CD8-positive, alpha-beta memory T cell (primary cell): ENCODE results near the gene WDPCP. TPM values are rescaled to one million over a fixed set of nuclear protein-coding genes. Genes with fewer than 3 reads are reported as not detected.
A peak's percentile ranks its signal among the peaks of the same experiment; 100 is the strongest.
"Not testable (repeated sequence)": the region's sequence is repeated elsewhere in the genome, so short reads cannot be mapped to it uniquely, and the experiment has no call there.

Experiments
- CTCF ChIA-PET: fragments of 350-600 bp; sonication (Branson Sonifier 250); formaldehyde crosslinking; loops from one replicate; lab custom pipeline; 2021; ENCODE audit warnings: antibody characterized with exemption; lab: Charles Lee
- POLR2A ChIA-PET: fragments of 350-600 bp; sonication (Branson Sonifier 250); formaldehyde crosslinking; loops from one replicate; lab custom pipeline; 2021; ENCODE audit warnings: antibody characterized with exemption; lab: Charles Lee
- DNase-seq, 5 donors: peaks; one replicate each; pipeline versions ENCODE4 v3.0.0 to v3.0.0-alpha.2; 2020 to 2022; ENCODE audit warnings: mixed read lengths in 1 of 5
- H3K27ac ChIP-seq: one replicate; pipeline ENCODE4 v1.7.0; 2013; ENCODE audit warnings: low read depth, mild to moderate bottlenecking, low read length, moderate library complexity
- H3K27me3 ChIP-seq: 2 replicates; pipeline ENCODE4 v1.7.0; 2013; ENCODE audit warnings: low read length, mild to moderate bottlenecking; ENCODE audit not compliant: insufficient read depth, poor library complexity, severe bottlenecking
- H3K36me3 ChIP-seq: 2 replicates; pipeline ENCODE4 v1.7.0; 2013; ENCODE audit warnings: mild to moderate bottlenecking, low read length, moderate library complexity; ENCODE audit not compliant: insufficient read depth
- H3K4me1 ChIP-seq: 2 replicates; pipeline ENCODE4 v1.7.0; 2013; ENCODE audit warnings: mild to moderate bottlenecking, low read length, moderate library complexity; ENCODE audit not compliant: insufficient read depth
- H3K4me3 ChIP-seq: 2 replicates; pipeline ENCODE4 v1.7.0; 2013; ENCODE audit warnings: mild to moderate bottlenecking, low read length
- H3K9me3 ChIP-seq: 2 replicates; pipeline ENCODE4 v1.7.0; 2013; ENCODE audit warnings: mild to moderate bottlenecking, low read length
- H3K27ac Mint-ChIP-seq, 8 donors: one replicate each; pipeline ENCODE4 v1.8.0; 2020 to 2021; ENCODE audit warnings: mixed read lengths in 8 of 8, mild to moderate bottlenecking in 6 of 8, inconsistent platforms in 3 of 8, moderate library complexity in 3 of 8
- H3K27me3 Mint-ChIP-seq, 2 donors: one replicate each; pipeline ENCODE4 v1.8.0; 2020 to 2021; ENCODE audit warnings: mixed read lengths in 2 of 2, mild to moderate bottlenecking in 1 of 2, moderate library complexity in 1 of 2
- H3K36me3 Mint-ChIP-seq, 3 donors: one replicate each; pipeline ENCODE4 v1.8.0; 2020 to 2021; ENCODE audit warnings: mixed read lengths in 3 of 3, inconsistent platforms in 1 of 3, mild to moderate bottlenecking in 1 of 3
- H3K4me1 Mint-ChIP-seq, 3 donors: one replicate each; pipeline ENCODE4 v1.8.0; 2020 to 2021; ENCODE audit warnings: mixed read lengths in 3 of 3, inconsistent platforms in 1 of 3, mild to moderate bottlenecking in 1 of 3
- H3K4me3 Mint-ChIP-seq, 7 donors: one replicate each; pipeline ENCODE4 v1.8.0; 2020 to 2021; ENCODE audit warnings: mixed read lengths in 7 of 7, mild to moderate bottlenecking in 6 of 7, moderate library complexity in 4 of 7, inconsistent platforms in 2 of 7
- H3K9me3 Mint-ChIP-seq, 5 donors: one replicate each; pipeline ENCODE4 v1.8.0; 2020 to 2022; ENCODE audit warnings: mixed read lengths in 5 of 5, mild to moderate bottlenecking in 3 of 5, moderate library complexity in 2 of 5, inconsistent platforms in 1 of 5
- polyA plus RNA-seq: library from polyadenylated mRNA; unstranded; fragments of 300-500 nt; fragmentation: Illumina TruSeq; gene quantifications from one replicate; pipeline ENCODE4 v1.2.3, GENCODE V29; 2021
- total RNA-seq, 2 experiments: library from RNA; stranded (reverse); gene quantifications; one replicate each; pipeline ENCODE4 v1.2.3, GENCODE V29; 2021

The WDPCP gene
- total and polyA plus RNA-seq, 3 experiments from 2014 or later = 5.9 to 7.9 (median 7.2) TPM

- POLR2A ChIA-PET = interaction anchor here (0.6 to 3.2 kb wide), 5 partner anchors 9 to 1699 kb away, joined by 5 to 19 read pairs (median 8); partner anchors contain the start of genes AFTPH and UGP2
Observed at GRCh38 chr2:63587814-63588384, 378 bp downstream of the WDPCP start.

GRCh38 chr2:63582873-63583272 lies 5.4 kb downstream of the WDPCP start:
- Mint-ChIP-seq H3K27me3 (no peaks in the 10 kb centered on the region), H3K9me3 (no peaks in the 10 kb centered on the region), H3K4me3 (peak overlapping the region in 1 of 7 donors; percentile 40), H3K27ac (no peak overlapping the region), H3K36me3 (peaks cover 0 to 4% (median 0%) of the 10 kb centered on the region in 3 donors), H3K4me1 (peaks cover 12 to 30% (median 23%) of the 10 kb centered on the region in 3 donors)
- no peaks in the 10 kb centered on the region for H3K27me3 ChIP-seq
- H3K27ac ChIP-seq = no peak overlapping the region
- POLR2A ChIA-PET = no interaction called here
- CTCF ChIA-PET = no interaction called here
- H3K9me3 ChIP-seq = no peaks in the 10 kb centered on the region
- no peak overlapping the region for H3K4me3 ChIP-seq
- no peak for DNase-seq
- no peaks in the 10 kb centered on the region for H3K36me3 ChIP-seq
- H3K4me1 ChIP-seq = no peaks in the 10 kb centered on the region

More at GRCh38 chr2:63587814-63588384, 378 bp downstream of the WDPCP start:
- Histone ChIP-seq H3K27ac (peak overlapping the region; percentile 87), H3K27me3 (no peaks in the 10 kb centered on the region), H3K36me3 (no peaks in the 10 kb centered on the region), H3K4me3 (peak overlapping the region; percentile 84), H3K9me3 (no peaks in the 10 kb centered on the region), H3K4me1 (peaks cover 13% of the 10 kb centered on the region)
- Mint-ChIP-seq H3K4me1 (peaks cover 33 to 57% (median 39%) of the 10 kb centered on the region in 3 donors), H3K9me3 (no peaks in the 10 kb centered on the region), H3K36me3 (peaks cover 0 to 29% (median 0%) of the 10 kb centered on the region in 3 donors), H3K27ac (peak overlapping the region; percentile 90 to 99 (median 97)), H3K4me3 (peak overlapping the region; percentile 89 to 97 (median 93)), H3K27me3 (no peaks in the 10 kb centered on the region)
- no peak for DNase-seq
- CTCF ChIA-PET = interaction anchor here (1.1 to 2.3 kb wide), 2 partner anchors 10 to 273 kb away, joined by 4 to 8 read pairs; no protein-coding TSS in a partner anchor

GRCh38 chr2:63581298-63581961 lies 6.8 kb downstream of the WDPCP start:
- POLR2A ChIA-PET = no interaction called here

GRCh38 chr2:63580651-63581297 lies 7.5 kb downstream of the WDPCP start:
- Histone ChIP-seq H3K27ac (no peak overlapping the region), H3K4me3 (no peak overlapping the region), H3K9me3 (no peaks in the 10 kb centered on the region), H3K36me3 (no peaks in the 10 kb centered on the region), H3K27me3 (no peaks in the 10 kb centered on the region), H3K4me1 (no peaks in the 10 kb centered on the region)
- Mint-ChIP-seq H3K36me3 (peaks cover 0 to 2% (median 0%) of the 10 kb centered on the region in 3 donors), H3K27ac (peak overlapping the region in 1 of 8 donors; percentile 22), H3K4me1 (peaks cover 0 to 15% (median 10%) of the 10 kb centered on the region in 3 donors), H3K9me3 (no peaks in the 10 kb centered on the region), H3K27me3 (no peaks in the 10 kb centered on the region), H3K4me3 (no peak overlapping the region)
- CTCF ChIA-PET = no interaction called here
- no peak for DNase-seq
- POLR2A ChIA-PET = no interaction called here

More at GRCh38 chr2:63581298-63581961, 6.8 kb downstream of the WDPCP start:
- H3K27me3 Mint-ChIP-seq = no peaks in the 10 kb centered on the region
- Histone ChIP-seq H3K36me3 (no peaks in the 10 kb centered on the region), H3K4me3 (no peak overlapping the region), H3K4me1 (no peaks in the 10 kb centered on the region), H3K27me3 (no peaks in the 10 kb centered on the region), H3K9me3 (no peaks in the 10 kb centered on the region), H3K27ac (no peak overlapping the region)
- peaks cover 0 to 2% (median 0%) of the 10 kb centered on the region in 3 donors for H3K36me3 Mint-ChIP-seq
- CTCF ChIA-PET = no interaction called here
- peaks cover 0 to 19% (median 10%) of the 10 kb centered on the region in 3 donors for H3K4me1 Mint-ChIP-seq
- no peak for DNase-seq
- H3K9me3 Mint-ChIP-seq = no peaks in the 10 kb centered on the region
- H3K4me3 Mint-ChIP-seq = no peak overlapping the region
- no peak overlapping the region for H3K27ac Mint-ChIP-seq

GRCh38 chr2:63578767-63579166 lies 9.5 kb downstream of the WDPCP start:
- CTCF ChIA-PET = interaction anchor here (1.9 kb wide), 1 partner anchor 9 kb away, joined by 8 read pairs; the partner anchor contains the start of genes MDH1 and WDPCP
- Mint-ChIP-seq H3K36me3 (peaks cover 0 to 5% (median 4%) of the 10 kb centered on the region in 3 donors), H3K27ac (no peak overlapping the region), H3K4me3 (no peak overlapping the region), H3K9me3 (peaks cover 0 to 5% (median 4%) of the 10 kb centered on the region in 5 donors), H3K4me1 (peaks cover 0 to 15% (median 10%) of the 10 kb centered on the region in 3 donors), H3K27me3 (no peaks in the 10 kb centered on the region)
- no peaks in the 10 kb centered on the region for H3K36me3 ChIP-seq
- DNase-seq = no peak
- H3K4me3 ChIP-seq = no peak overlapping the region
- H3K9me3 ChIP-seq = no peaks in the 10 kb centered on the region
- H3K27ac ChIP-seq = no peak overlapping the region
- H3K4me1 ChIP-seq = no peaks in the 10 kb centered on the region
- no peaks in the 10 kb centered on the region for H3K27me3 ChIP-seq
- POLR2A ChIA-PET = no interaction called here

- CTCF ChIA-PET = no interaction called here
- H3K36me3 ChIP-seq = no peaks in the 10 kb centered on the region
Observed at GRCh38 chr2:63576546-63576945, 11.7 kb downstream of the WDPCP start.

GRCh38 chr2:63573726-63574345 lies 14.4 kb downstream of the WDPCP start:
- H3K27me3 ChIP-seq, H3K9me3 ChIP-seq, DNase-seq, H3K4me1 ChIP-seq, CTCF ChIA-PET, H3K27ac Mint-ChIP-seq, H3K36me3 ChIP-seq, H3K27me3 Mint-ChIP-seq, POLR2A ChIA-PET, H3K4me3 ChIP-seq, H3K4me1 Mint-ChIP-seq, H3K27ac ChIP-seq: not testable (repeated sequence)
- Mint-ChIP-seq H3K9me3 (peaks cover 0 to 14% (median 13%) of the 10 kb centered on the region in 5 donors), H3K36me3 (peaks cover 11 to 34% (median 12%) of the 10 kb centered on the region in 3 donors), H3K4me3 (peak overlapping the region in 1 of 7 donors; percentile 34)

More at GRCh38 chr2:63576546-63576945, 11.7 kb downstream of the WDPCP start:
- no peaks in the 10 kb centered on the region for H3K4me1 ChIP-seq
- H3K9me3 ChIP-seq = no peaks in the 10 kb centered on the region
- no peak overlapping the region for H3K4me3 ChIP-seq
- POLR2A ChIA-PET = no interaction called here
- Mint-ChIP-seq H3K9me3 (peaks cover 0 to 8% (median 5%) of the 10 kb centered on the region in 5 donors), H3K4me1 (peaks cover 0 to 8% (median 5%) of the 10 kb centered on the region in 3 donors), H3K27me3 (no peaks in the 10 kb centered on the region), H3K27ac (no peak overlapping the region), H3K36me3 (peaks cover 2 to 16% (median 4%) of the 10 kb centered on the region in 3 donors), H3K4me3 (no peak overlapping the region)
- no peaks in the 10 kb centered on the region for H3K27me3 ChIP-seq
- DNase-seq = no peak
- no peak overlapping the region for H3K27ac ChIP-seq
